GM18870 (cell line): ENCODE results near the gene MRPS14.
"Not testable (repeated sequence)": the region's sequence is repeated elsewhere in the genome, so short reads cannot be mapped to it uniquely, and the experiment has no call there.

ENCODE experiments used
- ATAC-seq: cut with Tn5 transposase; IDR thresholded peaks from one replicate; pipeline ENCODE4 v1.9.1; 2021; ENCODE audit warnings: moderate library complexity; ENCODE audit not compliant: unreplicated experiment

MRPS14 gene

DNA sequence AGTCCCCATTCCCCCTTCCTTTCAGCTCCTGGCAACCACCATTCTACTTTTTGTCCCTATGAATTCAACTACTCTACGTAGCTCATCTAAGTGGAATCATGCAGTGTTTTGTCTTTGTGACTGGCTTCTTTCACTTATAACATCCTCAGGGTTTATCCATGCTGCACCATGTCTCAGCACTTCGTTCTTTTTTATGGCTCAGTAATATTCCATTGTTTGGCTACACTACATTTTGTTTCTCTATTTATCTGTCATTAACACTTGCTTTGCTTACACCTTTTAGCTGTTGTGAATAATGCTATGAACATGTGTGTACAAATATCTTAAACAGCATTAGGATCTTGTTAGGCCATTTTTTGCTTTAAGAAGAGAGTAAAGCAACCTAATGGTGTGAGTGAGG lies 1.5 kb upstream of the MRPS14 start:
- no peak for ATAC-seq

DNA sequence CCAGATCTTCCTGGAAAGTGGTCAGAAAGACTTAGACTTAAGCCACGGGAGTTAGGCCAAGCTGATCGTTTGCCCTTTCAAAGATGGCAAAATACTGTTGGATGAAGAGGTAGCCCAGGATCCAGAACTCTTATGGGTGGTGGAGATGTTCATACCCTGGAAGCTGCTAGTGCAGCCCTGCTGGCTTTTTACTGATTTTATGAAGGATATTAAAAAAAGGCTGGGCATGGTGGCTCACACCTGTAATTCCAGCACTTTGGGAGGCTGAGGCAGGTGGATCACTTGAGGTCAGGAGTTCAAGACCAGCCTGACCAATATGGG lies 657 bp upstream of the MRPS14 start:
- not testable (repeated sequence) for ATAC-seq

DNA sequence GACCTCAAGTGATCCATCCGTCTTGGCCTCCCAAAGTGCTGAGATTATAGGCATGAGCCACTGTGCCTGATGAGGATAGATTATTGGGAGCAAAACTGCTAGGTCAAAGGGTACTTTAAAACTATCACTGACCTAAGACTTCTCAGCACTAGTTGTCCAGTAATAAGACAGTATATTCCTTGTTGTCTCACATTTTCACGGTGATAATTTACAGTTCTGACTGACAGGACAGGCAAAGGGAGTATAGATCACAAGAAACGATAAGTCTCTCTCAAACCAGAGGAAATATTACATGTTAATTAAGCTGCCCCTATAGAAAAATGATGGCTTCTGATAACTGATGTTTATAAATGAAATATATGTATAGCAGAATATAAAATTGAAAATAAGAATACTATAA lies 3.7 kb downstream of the MRPS14 start:
- no peak for ATAC-seq

DNA sequence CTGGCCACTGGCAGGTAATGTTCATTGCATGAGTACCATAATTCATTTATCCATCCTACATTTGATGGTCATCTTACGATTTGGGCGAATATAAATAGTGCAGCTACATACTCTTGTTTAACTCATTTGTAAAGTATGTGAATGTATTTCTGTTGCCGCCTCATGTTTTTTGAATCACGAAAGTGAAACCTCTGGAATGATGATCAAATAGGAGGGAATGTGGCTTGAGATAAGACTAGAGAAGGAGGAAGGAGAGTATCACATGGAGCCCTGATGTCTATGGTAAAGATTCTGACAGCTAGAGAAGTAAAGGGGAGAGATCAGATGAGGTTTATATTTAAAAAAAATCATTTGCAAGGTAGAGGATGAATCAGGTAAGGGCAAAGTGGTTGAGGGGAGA lies 8.0 kb downstream of the MRPS14 start:
- ATAC-seq, result no peak

DNA sequence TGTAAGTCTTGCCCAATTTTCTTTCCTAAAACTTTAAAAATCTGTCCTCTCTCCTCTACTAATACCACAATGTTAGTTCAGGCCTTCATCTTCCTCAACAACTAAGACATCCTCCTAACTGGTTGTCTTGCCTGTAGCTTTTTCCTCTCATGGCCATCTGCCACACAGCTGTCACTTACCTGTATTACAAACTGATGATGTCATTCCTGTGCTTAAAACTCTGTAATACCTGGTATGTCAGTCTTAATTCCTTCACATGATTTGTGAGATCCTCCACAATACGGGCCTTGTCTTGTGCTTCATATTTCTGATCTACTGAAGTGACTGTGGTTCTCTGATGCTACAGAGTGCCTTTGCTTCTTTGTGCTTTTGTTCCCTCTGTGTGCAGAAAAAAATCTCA lies 9.8 kb downstream of the MRPS14 start:
- no peak for ATAC-seq

DNA sequence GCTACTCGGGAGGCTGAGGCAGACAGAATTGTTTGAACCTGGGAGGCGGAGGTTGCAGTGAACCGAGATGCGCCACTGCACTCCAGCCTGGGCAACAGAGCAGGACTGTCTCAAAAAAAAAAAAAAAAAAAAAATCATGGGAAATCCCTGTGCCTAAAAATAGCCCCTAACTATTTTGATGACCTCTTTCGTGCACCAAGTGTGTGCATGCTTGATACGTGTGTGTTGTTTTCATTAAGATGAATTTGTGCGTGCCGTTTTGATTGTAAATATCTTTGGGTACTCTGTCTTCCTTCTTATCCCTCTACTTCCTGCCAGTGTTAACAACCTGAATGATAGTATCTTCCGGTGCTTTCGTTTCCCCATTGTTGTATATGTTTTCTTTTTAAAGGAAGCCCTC lies 13.7 kb downstream of the MRPS14 start:
- no peak for ATAC-seq

DNA sequence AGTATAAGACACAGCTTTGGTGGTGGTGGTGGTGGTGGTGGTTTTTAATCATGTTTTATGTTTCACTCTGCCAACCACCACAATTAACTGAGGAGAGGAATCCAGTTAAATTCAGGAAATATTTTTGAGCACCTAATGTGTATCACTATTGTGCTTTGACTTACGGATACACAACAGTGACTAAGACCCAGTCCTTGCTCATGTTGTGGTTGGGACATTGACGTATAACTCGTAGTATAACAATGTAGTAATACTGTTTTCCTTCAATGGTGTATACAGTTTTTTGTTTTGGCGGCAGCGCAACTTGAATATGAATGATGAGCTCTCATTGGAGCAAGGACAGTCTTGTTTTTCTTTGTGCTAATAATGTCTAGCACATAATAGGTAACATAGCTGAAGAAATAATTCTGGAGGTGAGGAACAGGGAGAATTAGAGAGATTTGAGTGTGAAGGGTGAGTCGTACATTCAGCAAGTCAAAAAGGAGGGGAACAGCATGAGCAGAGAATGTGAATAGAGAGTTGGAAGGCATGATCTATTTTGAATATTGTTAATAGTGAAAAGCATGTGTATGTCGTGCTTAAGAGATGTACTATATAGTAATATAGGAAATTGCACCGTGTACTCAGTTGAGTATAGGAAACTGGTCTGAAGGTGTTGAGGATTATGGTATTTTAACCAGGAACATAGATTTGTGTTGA lies 18.0 kb downstream of the MRPS14 start:
- no peak for ATAC-seq

DNA sequence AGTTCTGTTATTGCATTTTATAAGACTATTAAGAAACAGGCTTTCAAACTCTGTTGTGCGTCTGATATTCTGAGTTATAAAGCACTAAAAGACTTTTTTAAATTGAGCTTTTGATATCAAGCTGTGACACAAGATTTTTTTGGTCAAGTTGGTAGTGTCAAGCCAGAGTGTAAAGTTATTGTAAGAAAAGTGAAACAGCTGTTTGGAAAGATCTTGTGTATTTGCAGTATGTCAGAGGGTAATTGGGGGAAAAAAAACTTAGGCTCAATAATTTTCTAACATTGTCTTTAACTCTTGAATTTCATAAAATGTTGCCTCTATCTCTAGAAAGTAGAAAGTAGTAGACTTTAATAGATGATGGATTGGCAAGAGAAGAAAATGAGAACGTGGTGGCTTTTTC lies 19.7 kb downstream of the MRPS14 start:
- no peak for ATAC-seq

DNA sequence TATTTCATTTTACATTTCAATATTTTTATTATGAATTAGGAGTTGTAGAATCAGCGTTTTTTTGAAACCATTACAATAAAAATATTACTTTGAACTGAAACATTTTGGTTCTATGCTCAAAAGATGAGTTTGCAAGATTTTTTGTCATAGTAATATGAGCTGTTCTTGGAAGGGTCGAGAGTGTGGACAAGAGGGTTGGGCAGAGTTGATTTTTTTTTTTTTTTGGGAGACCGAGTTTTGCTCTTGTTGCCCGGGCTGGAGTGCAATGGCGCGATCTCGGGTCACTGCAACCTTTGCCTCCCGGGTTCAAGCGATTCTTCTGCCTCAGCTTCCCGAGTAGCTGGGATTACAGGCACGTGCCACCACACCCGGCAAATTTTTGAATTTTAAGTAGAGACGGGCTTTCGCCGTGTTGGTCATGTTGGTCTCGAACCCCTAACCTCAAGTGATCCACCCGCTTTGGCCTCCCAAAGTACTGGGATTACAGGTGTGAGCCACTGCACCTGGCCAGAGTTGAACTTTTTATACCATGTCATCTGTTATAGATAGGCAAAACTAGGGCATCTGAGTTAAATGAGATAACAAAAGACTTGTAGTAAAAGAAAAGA lies 20.2 kb downstream of the MRPS14 start:
- ATAC-seq, result no peak

DNA sequence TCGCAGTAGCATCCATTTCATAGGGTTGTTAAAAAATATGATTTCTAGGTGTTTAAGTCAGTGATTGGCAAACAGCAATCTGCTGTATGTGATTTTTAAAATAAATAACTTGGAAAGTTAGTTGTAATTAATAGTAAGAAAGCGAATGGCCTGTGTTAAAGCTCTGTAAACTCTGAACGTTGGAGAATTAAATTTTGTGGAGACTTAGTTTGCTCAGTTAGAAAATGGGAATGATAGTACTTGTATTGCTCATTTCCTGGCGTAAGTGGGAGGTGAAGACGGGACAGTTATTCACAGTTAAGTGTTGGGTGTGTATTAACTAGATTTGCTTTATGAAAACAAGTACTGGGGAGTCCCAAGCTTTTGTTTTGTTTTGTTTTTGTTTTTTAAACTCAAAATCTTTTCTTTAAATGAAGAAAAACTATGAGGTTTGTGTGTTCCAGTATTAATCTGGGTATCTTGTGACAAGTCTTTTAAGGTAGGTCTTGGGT lies 22.5 kb downstream of the MRPS14 start:
- no peak for ATAC-seq

DNA sequence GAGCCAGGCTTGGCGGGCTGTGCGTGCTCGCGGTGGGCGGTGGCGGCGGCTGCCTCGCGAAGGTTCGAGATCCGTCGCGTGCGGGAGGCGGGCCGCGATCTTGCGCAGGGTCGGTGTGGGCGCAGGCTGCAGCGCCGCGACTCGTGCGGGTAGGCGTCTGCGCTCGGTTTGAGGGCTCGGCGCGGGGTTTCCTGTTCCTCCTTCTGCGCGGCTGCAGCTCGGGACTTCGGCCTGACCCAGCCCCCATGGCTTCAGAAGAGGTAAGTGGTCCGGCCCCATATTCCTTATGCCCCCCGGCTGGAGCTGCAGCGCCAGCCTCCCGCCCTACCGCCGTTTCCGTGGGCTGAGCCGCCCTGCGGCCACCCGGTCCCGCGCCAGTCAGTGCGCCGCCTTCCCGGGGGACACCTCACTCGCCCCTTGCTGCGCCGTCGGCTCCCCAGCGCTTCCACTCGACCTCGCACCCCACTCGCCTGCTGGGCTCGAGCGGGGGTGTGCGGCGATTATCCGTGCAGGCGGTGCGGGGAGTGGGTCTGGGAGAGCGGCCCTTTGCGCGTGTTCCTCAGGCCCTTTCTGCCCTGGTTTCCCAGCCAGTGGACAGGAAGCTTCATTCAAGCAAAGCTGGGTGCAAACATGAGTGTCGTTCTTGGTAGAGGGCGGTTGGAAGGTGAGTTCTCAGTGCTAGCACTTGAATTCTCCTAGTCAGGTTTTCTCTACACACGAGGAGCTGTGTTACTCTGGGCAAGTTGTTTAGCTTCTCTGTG lies 23.1 kb downstream of the MRPS14 start, which contains the start of gene CACYBP:
Gene CACYBP (plus strand): TSS at position 12 of the 761 bp plus-strand sequence. CDS start 234 bp downstream, at position 246.
- ATAC-seq, result no peak

DNA sequence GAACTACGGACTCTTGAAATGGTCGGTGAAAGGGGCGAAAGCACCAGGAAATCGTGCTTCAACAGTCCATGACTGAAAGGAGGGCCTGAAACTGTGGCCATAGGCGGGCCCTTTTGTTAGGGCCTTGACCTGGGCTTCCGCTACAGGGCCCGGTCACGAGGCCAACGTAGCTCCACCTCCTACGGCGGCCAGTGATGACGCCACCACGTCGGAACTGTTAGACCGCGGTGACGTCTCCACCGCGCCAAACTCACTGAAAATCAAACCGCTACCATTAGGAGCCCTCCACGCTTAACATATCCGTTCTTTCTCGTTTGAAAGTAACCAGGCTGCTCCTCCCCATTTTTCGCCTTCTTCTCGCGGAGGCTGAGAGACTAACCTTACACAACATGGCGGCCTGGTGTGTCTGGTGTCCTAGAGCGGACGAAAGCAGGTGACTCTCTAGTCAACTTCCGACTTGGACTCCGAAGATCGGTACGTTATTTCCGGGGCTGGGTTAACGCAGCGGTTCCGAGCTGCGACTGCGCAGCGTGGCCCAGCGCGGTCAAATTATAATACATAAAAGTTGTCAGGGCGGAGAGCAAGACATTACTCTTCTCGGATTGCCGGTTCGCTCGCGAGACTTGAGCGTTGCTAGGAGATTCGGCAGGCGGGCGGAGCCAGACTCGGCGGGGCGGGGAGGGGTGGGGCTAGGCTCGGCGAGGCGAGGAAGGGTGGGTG lies 23.8 kb downstream of the MRPS14 start:
- ATAC-seq, result peak; percentile 83

DNA sequence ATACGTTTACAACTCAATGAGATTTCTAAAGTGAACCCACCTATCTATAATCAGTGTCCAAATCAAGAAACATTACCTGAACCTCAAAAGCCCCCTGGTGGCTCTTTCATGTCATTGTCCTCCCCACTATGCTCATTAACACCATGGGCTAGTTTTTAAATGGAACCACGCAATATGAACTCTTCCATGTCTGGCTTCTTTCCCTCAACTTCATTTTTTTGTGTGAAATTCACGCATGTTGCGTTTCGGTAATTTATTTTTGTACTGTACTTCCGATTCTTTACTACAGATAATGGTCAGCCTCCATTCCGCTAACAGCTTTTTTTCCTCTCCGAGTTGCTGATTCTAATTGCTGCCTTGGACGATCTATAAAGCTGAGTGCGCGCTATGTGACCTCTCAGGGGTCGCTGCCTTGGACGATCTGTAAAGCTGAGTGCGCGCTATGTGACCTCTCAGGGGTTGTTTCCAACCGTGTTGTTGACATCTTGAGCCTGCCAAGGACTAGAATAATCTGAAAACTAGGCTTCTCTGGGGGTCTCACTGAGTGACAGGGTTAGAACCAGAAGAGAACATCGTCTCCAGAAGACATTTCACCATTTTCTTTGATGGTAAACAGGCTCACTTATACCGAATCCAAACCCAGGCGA lies 24.5 kb downstream of the MRPS14 start:
- ATAC-seq, result no peak

DNA sequence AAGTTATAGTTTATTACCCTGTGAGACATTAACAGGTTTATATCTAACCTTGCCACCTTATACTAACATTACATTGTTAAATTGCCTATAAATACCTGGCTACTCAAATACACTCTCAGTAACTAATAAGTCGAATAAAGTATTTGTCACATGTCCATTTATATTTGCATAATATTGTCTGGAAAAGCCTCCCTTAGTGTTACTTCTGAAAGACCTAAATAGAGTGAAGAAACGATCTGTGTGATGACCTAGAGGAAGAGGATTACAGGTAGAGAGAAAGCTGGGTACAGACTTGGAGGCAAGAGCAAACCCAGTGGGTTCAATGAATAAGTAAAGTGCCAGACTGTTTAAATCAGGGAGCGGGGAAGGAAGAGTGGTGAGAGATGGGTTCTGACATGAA lies 26.2 kb downstream of the MRPS14 start:
- no peak for ATAC-seq

DNA sequence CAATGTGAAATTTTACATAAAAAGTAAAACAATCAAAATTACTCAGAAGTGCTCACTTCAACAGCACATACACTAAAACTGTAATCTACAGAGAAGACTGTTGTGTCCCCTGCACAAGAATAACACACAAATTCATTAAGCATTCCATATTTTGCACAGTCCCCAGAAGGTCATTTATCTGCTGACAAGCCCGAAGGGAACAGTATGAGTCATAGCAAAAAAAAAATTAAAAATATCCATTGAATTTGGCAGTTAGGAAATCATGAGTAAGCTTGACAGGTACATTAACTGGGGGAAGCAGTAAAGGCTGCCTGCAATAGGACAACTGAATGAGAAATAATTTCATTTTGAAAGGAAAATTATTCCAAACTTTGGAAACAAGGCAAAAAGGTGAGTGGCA lies 26.7 kb downstream of the MRPS14 start:
- ATAC-seq, result no peak

DNA sequence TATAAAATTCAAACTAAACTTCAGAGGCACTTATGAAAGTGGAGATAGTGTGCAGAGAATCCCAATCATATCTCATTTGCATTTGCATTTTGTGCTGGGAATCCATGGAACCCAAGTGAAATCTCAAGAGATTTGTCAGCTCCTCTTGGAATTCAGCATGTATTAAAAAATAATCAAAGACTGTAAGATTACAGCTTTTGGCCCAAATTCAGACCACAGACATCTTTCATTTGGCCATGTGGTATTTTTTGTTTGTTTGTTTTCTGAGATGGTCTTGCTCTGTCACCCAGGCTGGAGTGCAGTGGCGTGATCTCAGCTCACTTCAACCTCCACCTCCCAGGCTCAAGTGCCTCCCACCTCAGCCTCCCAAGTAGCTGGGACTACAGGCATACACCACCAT lies 27.3 kb downstream of the MRPS14 start:
- ATAC-seq, result no peak

DNA sequence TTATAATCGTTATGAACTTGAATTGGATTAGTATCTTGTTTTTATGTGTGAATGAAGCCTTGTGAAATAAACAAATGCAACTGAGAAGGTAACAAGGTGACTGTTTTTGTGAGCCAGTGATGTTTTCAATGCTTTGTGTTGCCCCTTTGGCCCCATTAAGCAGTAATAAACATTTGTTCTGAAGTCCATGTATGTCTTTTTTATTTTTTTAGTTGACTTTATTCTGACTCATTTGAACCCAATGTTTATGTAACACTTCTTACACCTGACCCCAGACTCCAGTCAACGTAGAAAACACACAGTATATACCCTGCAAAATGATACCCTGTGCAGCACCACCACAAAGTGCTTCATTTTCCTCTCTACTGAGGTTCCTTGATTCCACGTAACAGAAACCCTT lies 28.1 kb downstream of the MRPS14 start:
- ATAC-seq, result no peak

DNA sequence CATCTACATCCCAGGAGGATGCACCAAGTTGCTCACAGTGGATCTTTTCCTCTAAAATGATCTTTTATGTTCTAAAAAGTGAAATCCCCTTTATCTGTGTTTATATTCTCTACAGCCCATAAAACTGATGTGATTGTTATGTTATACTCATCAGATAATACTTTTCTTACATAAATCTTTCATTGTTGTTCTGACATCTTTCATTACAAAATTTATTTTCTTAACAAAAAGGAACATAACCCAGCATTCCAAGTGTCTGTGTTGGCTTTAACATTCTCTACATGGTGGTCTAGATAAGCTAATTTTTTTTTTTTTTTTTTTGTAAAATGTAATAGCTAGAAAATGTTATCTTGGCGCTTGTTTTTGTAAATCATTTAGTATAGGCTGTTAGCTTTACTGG lies 31.8 kb downstream of the MRPS14 start:
- no peak for ATAC-seq

DNA sequence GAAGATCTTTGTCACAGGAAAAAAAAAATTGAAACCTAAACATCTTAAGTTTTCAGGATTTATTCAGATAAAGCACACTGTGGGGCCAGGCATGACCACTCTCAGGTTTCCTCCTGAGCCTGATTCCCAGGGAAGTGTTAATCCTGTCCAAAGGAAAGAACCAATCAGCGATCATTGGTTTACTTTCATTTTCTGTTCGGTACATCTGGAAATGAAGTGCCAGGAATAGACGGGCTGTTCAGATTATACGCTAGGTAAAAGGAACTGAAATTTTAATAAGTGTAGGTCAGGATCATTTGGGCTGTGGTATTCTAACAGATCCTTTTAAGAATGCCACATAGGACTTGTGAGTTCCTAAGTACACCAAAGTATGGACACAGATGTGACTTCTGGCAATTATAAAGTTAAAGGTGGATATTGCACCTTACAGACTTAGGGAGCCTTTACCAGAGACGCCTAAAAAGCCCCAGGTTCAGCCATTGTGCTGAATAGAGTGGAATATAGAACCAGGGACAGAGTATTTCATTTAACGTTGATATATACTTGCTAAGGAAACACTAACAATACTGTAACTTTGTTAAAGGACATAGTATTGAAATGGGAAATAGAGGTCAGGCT lies 32.7 kb downstream of the MRPS14 start:
- no peak for ATAC-seq

DNA sequence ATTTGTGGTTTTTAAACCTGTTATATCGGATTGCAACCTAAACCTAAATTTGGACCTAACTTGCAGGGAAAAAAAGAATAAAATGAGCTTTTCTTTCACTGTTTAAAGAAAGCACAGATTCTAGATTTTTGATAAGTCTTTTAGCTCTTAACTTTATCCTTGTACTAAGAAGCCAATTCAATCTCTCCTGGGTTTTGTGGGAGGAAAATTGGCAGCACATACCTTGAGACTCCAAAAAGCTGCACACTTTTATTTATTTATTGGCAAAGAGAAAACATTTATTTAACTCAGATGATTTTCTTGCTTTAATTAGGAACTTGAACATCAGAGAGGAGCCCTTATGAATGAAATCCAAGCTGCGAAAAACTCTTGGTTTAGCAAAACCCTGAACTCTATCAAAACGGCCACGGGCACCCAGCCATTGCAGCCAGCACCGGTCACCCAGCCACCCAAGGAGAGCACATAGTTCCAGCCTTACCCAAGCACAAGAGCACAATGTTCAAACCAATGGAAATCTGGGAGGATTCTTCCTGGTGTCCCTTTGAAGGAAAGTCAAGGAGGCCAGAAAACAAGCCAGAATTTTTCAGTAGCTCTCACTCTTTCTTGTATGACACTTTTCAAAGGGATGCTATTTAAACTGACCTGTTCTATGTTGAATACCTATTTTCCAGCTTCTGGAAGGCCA lies 33.5 kb downstream of the MRPS14 start:
- no peak for ATAC-seq
